Esophagus muscularis mucosa (tissue), 3 donors: ENCODE results near the gene RSRC1.

Source experiments
- EP300 ChIP-seq: sonication (generic); formaldehyde crosslinking; IDR thresholded peaks from one replicate; pipeline ENCODE4 v1.6.1; 2017; ENCODE audit warnings: antibody characterized with exemption
- TF ChIP-seq, protein P1 (sequence below), 3 experiments: fragments of 200-600 bp in 2 of 3; fragments of 450-650 bp in 1 of 3; sonication (generic) in 2 of 3; IDR thresholded peaks; one replicate each; pipeline ENCODE4 v1.5.1; 2017 to 2019; ENCODE audit warnings: antibody characterized with exemption in 3 of 3, mild to moderate bottlenecking in 2 of 3, moderate library complexity in 1 of 3

DNA sequence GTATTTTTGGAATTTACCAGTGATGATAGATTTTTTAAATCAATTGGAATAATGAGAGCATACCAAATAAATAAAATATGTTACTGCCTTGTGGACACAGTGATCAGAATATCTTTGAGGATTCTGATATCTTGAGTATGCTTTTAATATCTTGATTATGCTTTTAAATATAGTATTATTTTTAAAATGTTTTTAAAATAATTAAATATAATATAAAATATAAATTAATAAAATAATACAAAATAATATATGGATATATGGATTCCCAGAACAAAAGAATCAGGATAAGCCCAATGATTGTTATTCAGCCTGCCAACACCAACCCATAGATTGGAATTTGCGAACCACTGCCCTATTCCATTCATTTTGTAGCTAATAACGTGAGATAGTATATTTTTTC lies 369.2 kb downstream of the RSRC1 start:
- no peak for TF ChIP-seq EP300
- TF ChIP-seq, protein P1, sequence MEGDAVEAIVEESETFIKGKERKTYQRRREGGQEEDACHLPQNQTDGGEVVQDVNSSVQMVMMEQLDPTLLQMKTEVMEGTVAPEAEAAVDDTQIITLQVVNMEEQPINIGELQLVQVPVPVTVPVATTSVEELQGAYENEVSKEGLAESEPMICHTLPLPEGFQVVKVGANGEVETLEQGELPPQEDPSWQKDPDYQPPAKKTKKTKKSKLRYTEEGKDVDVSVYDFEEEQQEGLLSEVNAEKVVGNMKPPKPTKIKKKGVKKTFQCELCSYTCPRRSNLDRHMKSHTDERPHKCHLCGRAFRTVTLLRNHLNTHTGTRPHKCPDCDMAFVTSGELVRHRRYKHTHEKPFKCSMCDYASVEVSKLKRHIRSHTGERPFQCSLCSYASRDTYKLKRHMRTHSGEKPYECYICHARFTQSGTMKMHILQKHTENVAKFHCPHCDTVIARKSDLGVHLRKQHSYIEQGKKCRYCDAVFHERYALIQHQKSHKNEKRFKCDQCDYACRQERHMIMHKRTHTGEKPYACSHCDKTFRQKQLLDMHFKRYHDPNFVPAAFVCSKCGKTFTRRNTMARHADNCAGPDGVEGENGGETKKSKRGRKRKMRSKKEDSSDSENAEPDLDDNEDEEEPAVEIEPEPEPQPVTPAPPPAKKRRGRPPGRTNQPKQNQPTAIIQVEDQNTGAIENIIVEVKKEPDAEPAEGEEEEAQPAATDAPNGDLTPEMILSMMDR (IDR thresholded peaks at IDR 0.05): no peak
